GM19240 (cell line): ENCODE results near the gene CFAP46.
"Not testable (repeated sequence)": the region's sequence is repeated elsewhere in the genome, so short reads cannot be mapped to it uniquely, and the experiment has no call there.

ENCODE experiments used
- DNase-seq: peaks from one replicate; pipeline ENCODE4 v3.0.0; 2011; ENCODE audit warnings: low spot score; ENCODE audit not compliant: insufficient read length

The CFAP46 gene

GRCh38 chr10:132963430-132963960 is 21.1 kb upstream of the CFAP46 start:
- no peak for DNase-seq

- DNase-seq = no peak
Observed at GRCh38 chr10:132962623-132963429, 20.5 kb upstream of the CFAP46 start.

GRCh38 chr10:132961787-132962622 is 19.6 kb upstream of the CFAP46 start:
- peak; percentile 22 for DNase-seq

GRCh38 chr10:132961420-132961786 is 19.0 kb upstream of the CFAP46 start:
- no peak for DNase-seq

GRCh38 chr10:132960631-132961419 is 18.5 kb upstream of the CFAP46 start:
- no peak for DNase-seq

- no peak for DNase-seq
Observed at GRCh38 chr10:132960071-132960472, 17.7 kb upstream of the CFAP46 start.

GRCh38 chr10:132959559-132959961 is 17.2 kb upstream of the CFAP46 start:
- no peak for DNase-seq

GRCh38 chr10:132958883-132959558 is 16.7 kb upstream of the CFAP46 start:
- DNase-seq = no peak

- no peak for DNase-seq
Observed at GRCh38 chr10:132957981-132958882, 15.9 kb upstream of the CFAP46 start.

GRCh38 chr10:132957131-132957530 is 14.8 kb upstream of the CFAP46 start:
- DNase-seq = no peak

GRCh38 chr10:132956259-132956658 is 13.9 kb upstream of the CFAP46 start:
- DNase-seq = not testable (repeated sequence)

- no peak for DNase-seq
Observed at GRCh38 chr10:132955479-132955878, 13.1 kb upstream of the CFAP46 start.

- DNase-seq = no peak
Observed at GRCh38 chr10:132953428-132953827, 11.1 kb upstream of the CFAP46 start.

- DNase-seq = no peak
Observed at GRCh38 chr10:132951926-132952325, 9.6 kb upstream of the CFAP46 start.

GRCh38 chr10:132948351-132948750 is 6.0 kb upstream of the CFAP46 start:
- no peak for DNase-seq

GRCh38 chr10:132947843-132948242 is 5.5 kb upstream of the CFAP46 start:
- DNase-seq = no peak

- no peak for DNase-seq
Observed at GRCh38 chr10:132946806-132947546, 4.6 kb upstream of the CFAP46 start.

- DNase-seq = no peak
Observed at GRCh38 chr10:132946311-132946710, 3.9 kb upstream of the CFAP46 start.

- no peak for DNase-seq
Observed at GRCh38 chr10:132945894-132946255, 3.5 kb upstream of the CFAP46 start.
